B cell (primary cell): ENCODE data around the gene FPR1. TPM values are rescaled to one million over a fixed set of nuclear protein-coding genes. Genes with fewer than 3 reads are reported as not detected.
A peak's percentile ranks its signal among the peaks of the same experiment; 100 is the strongest.

Experiments used
- ATAC-seq: fragments of 200-7000 bp; cut with Tn5 transposase; one replicate; pipeline ENCODE4 v1.10.0; 2021; ENCODE audit warnings: low read depth, mild to moderate bottlenecking, moderate number of reproducible peaks, moderate library complexity
- CTCF ChIA-PET: fragments of 350-600 bp; sonication (Branson Sonifier 250); formaldehyde crosslinking; loops from one replicate; lab custom pipeline; 2021; ENCODE audit warnings: antibody characterized with exemption, inconsistent platforms; lab: Charles Lee
- POLR2A ChIA-PET: fragments of 350-600 bp; sonication (Branson Sonifier 250); formaldehyde crosslinking; loops from one replicate; lab custom pipeline; 2021; ENCODE audit warnings: antibody characterized with exemption; lab: Charles Lee
- DNase-seq: peaks from one replicate; pipeline ENCODE4 v3.0.0; 2013
- H2AFZ ChIP-seq: 2 replicates; pipeline ENCODE4 v1.6.1; 2012; ENCODE audit warnings: mild to moderate bottlenecking, low read depth, low read length; ENCODE audit not compliant: insufficient read depth, poor library complexity, severe bottlenecking
- H3K27ac ChIP-seq, 2 donors: 1 replicate in 1 of 2; 2 replicates in 1 of 2; pipeline ENCODE4 v1.5.1; 2012 to 2013; ENCODE audit warnings: low read length in 2 of 2, mild to moderate bottlenecking in 2 of 2, moderate library complexity in 1 of 2
- H3K27me3 ChIP-seq, 4 experiments: fragments of 200-600 bp in 1 of 4; sonication (generic) in 1 of 4; replicated peaks in 1 of 4; 1 replicate in 2 of 4; 2 replicates in 2 of 4; pipeline versions ENCODE4 v1.6.1 to v1.7.0; 2013 to 2016; ENCODE audit warnings: low read length in 3 of 4, mild to moderate bottlenecking in 2 of 4, mixed read lengths in 1 of 4, moderate library complexity in 1 of 4; ENCODE audit not compliant: insufficient read depth in 4 of 4, control insufficient read depth in 3 of 4; ENCODE audit errors: control extremely low read depth in 1 of 4
- H3K36me3 ChIP-seq, 2 experiments: replicated peaks in 1 of 2; 1 replicate in 1 of 2; 2 replicates in 1 of 2; pipeline versions ENCODE4 v1.6.1 to v1.7.1; 2013; ENCODE audit warnings: low read length in 1 of 2; ENCODE audit not compliant: insufficient read depth in 2 of 2, control insufficient read depth in 1 of 2; ENCODE audit errors: control extremely low read depth in 1 of 2, extremely low read depth in 1 of 2
- H3K4me1 ChIP-seq, 2 donors: fragments of 200-600 bp in 1 of 2; sonication (generic) in 1 of 2; 1 replicate in 1 of 2; 2 replicates in 1 of 2; pipeline versions ENCODE4 v1.5.1 to v1.6.1; 2013 to 2017; ENCODE audit warnings: low read length in 2 of 2; ENCODE audit not compliant: control insufficient read depth in 2 of 2, insufficient read depth in 2 of 2
- H3K4me2 ChIP-seq: replicated peaks from 2 replicates; pipeline ENCODE3; 2012; ENCODE audit warnings: mild to moderate bottlenecking, low read depth, low read length; ENCODE audit not compliant: poor library complexity, severe bottlenecking
- H3K4me3 ChIP-seq, 5 experiments: fragments of 200-600 bp in 1 of 5; sonication (generic) in 1 of 5; 1 replicate in 3 of 5; 2 replicates in 2 of 5; pipeline versions ENCODE4 v1.5.1 to v1.7.0; 2011 to 2016; ENCODE audit warnings: low read length in 4 of 5, mild to moderate bottlenecking in 4 of 5, low read depth in 2 of 5, control low read depth in 1 of 5, moderate library complexity in 1 of 5; ENCODE audit not compliant: insufficient read depth in 1 of 5; ENCODE audit errors: control extremely low read depth in 1 of 5, extremely low read depth in 1 of 5
- H3K79me2 ChIP-seq: fragments of 200-600 bp; sonication (generic); one replicate; pipeline ENCODE4 v1.6.0; 2016; ENCODE audit warnings: low read length; ENCODE audit not compliant: control insufficient read depth, insufficient read depth
- H3K9ac ChIP-seq: fragments of 200-600 bp; sonication (generic); 2 replicates; pipeline ENCODE4 v1.6.1; 2017; ENCODE audit warnings: mild to moderate bottlenecking, low read length, moderate library complexity
- H3K9me3 ChIP-seq, 3 donors: one replicate each; pipeline versions ENCODE4 v1.6.1 to v1.7.1; 2013; ENCODE audit warnings: low read length in 2 of 3; ENCODE audit not compliant: control insufficient read depth in 2 of 3, insufficient read depth in 1 of 3; ENCODE audit errors: control extremely low read depth in 1 of 3
- H4K20me1 ChIP-seq: 2 replicates; pipeline ENCODE4 v1.6.0; 2012; ENCODE audit warnings: mild to moderate bottlenecking, low read length; ENCODE audit not compliant: insufficient read depth, control insufficient read depth, poor library complexity, severe bottlenecking
- H3K27ac Mint-ChIP-seq: one replicate; pipeline ENCODE4 v1.8.0; 2021; ENCODE audit warnings: mixed read lengths
- H3K27me3 Mint-ChIP-seq: one replicate; pipeline ENCODE4 v1.8.0; 2021; ENCODE audit warnings: mixed read lengths
- H3K4me1 Mint-ChIP-seq: one replicate; pipeline ENCODE4 v1.8.0; 2021; ENCODE audit warnings: mixed read lengths
- H3K4me3 Mint-ChIP-seq: one replicate; pipeline ENCODE4 v1.8.0; 2021; ENCODE audit warnings: mixed read lengths
- H3K9me3 Mint-ChIP-seq: one replicate; pipeline ENCODE4 v1.8.0; 2022; ENCODE audit warnings: mixed read lengths; ENCODE audit not compliant: insufficient read depth
- CTCF ChIP-seq: fragments of 200-600 bp; IDR thresholded peaks from one replicate; pipeline ENCODE4 v1.8.0; 2022; ENCODE audit warnings: antibody characterized with exemption, mild to moderate bottlenecking
- EZH2 ChIP-seq: IDR thresholded peaks from 2 replicates; pipeline ENCODE4 v1.6.1; 2012; ENCODE audit warnings: borderline replicate concordance, low read depth, mild to moderate bottlenecking, moderate library complexity, low read length; ENCODE audit not compliant: insufficient read depth, poor library complexity, severe bottlenecking
- WGBS: methylation state at CpG from one replicate; pipeline ENCODE4 v1.1.5; 2013; ENCODE audit warnings: missing lambda C conversion rate; ENCODE audit not compliant: insufficient coverage; 5-methylcytosine and 5-hydroxymethylcytosine counted together
- intact Hi-C: fragments of 100-400 bp; cut with micrococcal nuclease; formaldehyde crosslinking; loops from one replicate; pipeline ENCODE4 v1.10.0; 2022
- polyA plus RNA-seq: library from polyadenylated mRNA; depleted of rRNA; stranded (reverse); fragments of >200 nt; gene quantifications from 2 replicates; pipeline ENCODE4 v1.2.3, GENCODE V29; 2012
- total RNA-seq, 2 donors: library from RNA; stranded (reverse); fragments of 120-200 nt in 1 of 2; gene quantifications; 1 replicate in 1 of 2; 2 replicates in 1 of 2; pipeline versions ENCODE4 v1.2.3 to v1.2.4, GENCODE V29; 2013 to 2022

Gene FPR1
- total and polyA plus RNA-seq, 2 donors (not counting 1 experiment from before 2014, with no cell fraction given) = 0.17 to 1.1 TPM

GRCh38 chr19:51710163-51710562 lies 41.5 kb downstream of the FPR1 start:
- H3K4me3 Mint-ChIP-seq = peak overlapping the region; percentile 24
- intact Hi-C loops = no loop called here

GRCh38 chr19:51709575-51709974 lies 42.1 kb downstream of the FPR1 start:
- POLR2A ChIA-PET = no interaction called here
- no peak overlapping the region for H3K9ac ChIP-seq
- H3K4me2 ChIP-seq = no peak overlapping the region
- H4K20me1 ChIP-seq = no peaks in the 10 kb centered on the region
- peaks cover under 1% of the 10 kb centered on the region for H3K79me2 ChIP-seq
- no peaks in the 10 kb centered on the region for H3K9me3 Mint-ChIP-seq
- no peak overlapping the region for H3K27ac Mint-ChIP-seq
- TF ChIP-seq CTCF = no peak
- TF ChIP-seq EZH2 = no peak
- H3K4me1 ChIP-seq = peaks cover 20 to 40% of the 10 kb centered on the region in 2 donors
- peaks cover 0 to 13% (median 0%) of the 10 kb centered on the region in 3 donors for H3K9me3 ChIP-seq
- WGBS = 91% methylated on average over 5 of the region's 6 CpGs
- ATAC-seq (no peak), DNase-seq (no peak)
- H2AFZ ChIP-seq = no peak overlapping the region
- peaks cover 0 to 4% of the 10 kb centered on the region in 2 experiments for H3K36me3 ChIP-seq
- no peak overlapping the region for H3K4me3 Mint-ChIP-seq
- no peak overlapping the region for H3K4me3 ChIP-seq
- intact Hi-C loops = no loop called here
- CTCF ChIA-PET = interaction anchor here (0.7 kb wide), 1 partner anchor 42 kb away, joined by 3 read pairs; the partner anchor contains the start of gene FPR1
- H3K27me3 Mint-ChIP-seq = no peaks in the 10 kb centered on the region
- no peaks in the 10 kb centered on the region for H3K27me3 ChIP-seq
- H3K4me1 Mint-ChIP-seq = peaks cover 40% of the 10 kb centered on the region
- no peak overlapping the region for H3K27ac ChIP-seq

More at GRCh38 chr19:51710163-51710562, 41.5 kb downstream of the FPR1 start:
- ChIA-PET CTCF (no interaction called here), POLR2A (no interaction called here)
- Histone ChIP-seq H3K4me2 (no peak overlapping the region), H3K79me2 (no peaks in the 10 kb centered on the region), H4K20me1 (no peaks in the 10 kb centered on the region), H3K9ac (no peak overlapping the region), H3K4me3 (no peak overlapping the region), H3K27me3 (no peaks in the 10 kb centered on the region), H3K36me3 (peaks cover 0 to 3% of the 10 kb centered on the region in 2 experiments), H2AFZ (no peak overlapping the region), H3K4me1 (peaks cover 16 to 34% of the 10 kb centered on the region in 2 donors), H3K9me3 (peaks cover 0 to 13% (median 0%) of the 10 kb centered on the region in 3 donors), H3K27ac (no peak overlapping the region)
- Mint-ChIP-seq H3K9me3 (peaks cover 2% of the 10 kb centered on the region), H3K27ac (no peak overlapping the region), H3K27me3 (no peaks in the 10 kb centered on the region), H3K4me1 (peaks cover 41% of the 10 kb centered on the region)
- WGBS = 100% methylated on average over 2 of the region's 2 CpGs
- no peak for DNase-seq
- no peak for ATAC-seq
- TF ChIP-seq EZH2 (no peak), CTCF (no peak)
